Fibroblast of pulmonary artery (primary cell): ENCODE results near the gene AP3B1.
"Not testable (repeated sequence)": the region's sequence is repeated elsewhere in the genome, so short reads cannot be mapped to it uniquely, and the experiment has no call there.

Source experiments
- DNase-seq: peaks from one replicate; pipeline ENCODE4 v3.0.0-alpha.2; 2010; ENCODE audit warnings: low read depth
- H3K4me3 ChIP-seq: replicated peaks from 2 replicates; pipeline ENCODE4 v1.5.1; 2011; ENCODE audit warnings: low read depth, mild to moderate bottlenecking, control low read depth, low read length, moderate library complexity
- CTCF ChIP-seq: IDR thresholded peaks from 2 replicates; pipeline ENCODE4 v1.5.1; 2011; ENCODE audit warnings: mild to moderate bottlenecking, control low read depth, low read length, inconsistent platforms; ENCODE audit errors: missing control alignments

Gene AP3B1

GRCh38 chr5:78215972-78216371 is 78.5 kb downstream of the AP3B1 start:
- H3K4me3 ChIP-seq = no peak overlapping the region
- TF ChIP-seq CTCF = no peak
- no peak for DNase-seq

- H3K4me3 ChIP-seq = no peak overlapping the region
- TF ChIP-seq CTCF = no peak
- DNase-seq = no peak
These were observed 78.9 kb downstream of the AP3B1 start for GRCh38 chr5:78215565-78215964.

GRCh38 chr5:78213799-78214198 is 80.7 kb downstream of the AP3B1 start:
- H3K4me3 ChIP-seq = no peak overlapping the region
- no peak for DNase-seq
- no peak for TF ChIP-seq CTCF

GRCh38 chr5:78211052-78211451 is 83.4 kb downstream of the AP3B1 start:
- no peak for TF ChIP-seq CTCF
- no peak for DNase-seq
- H3K4me3 ChIP-seq = no peak overlapping the region

GRCh38 chr5:78204241-78204640 is 90.3 kb downstream of the AP3B1 start:
- no peak for TF ChIP-seq CTCF
- no peak overlapping the region for H3K4me3 ChIP-seq
- peak; percentile 5 for DNase-seq

GRCh38 chr5:78203815-78204214 is 90.7 kb downstream of the AP3B1 start:
- no peak for DNase-seq

GRCh38 chr5:78190402-78190801 is 104.1 kb downstream of the AP3B1 start:
- H3K4me3 ChIP-seq = no peak overlapping the region
- no peak for TF ChIP-seq CTCF
- no peak for DNase-seq

More at GRCh38 chr5:78203815-78204214, 90.7 kb downstream of the AP3B1 start:
- no peak for TF ChIP-seq CTCF
- no peak overlapping the region for H3K4me3 ChIP-seq

- H3K4me3 ChIP-seq, DNase-seq: not testable (repeated sequence)
These were observed 105.8 kb downstream of the AP3B1 start for GRCh38 chr5:78188681-78189080.
